Astrocyte of the spinal cord (primary cell): ENCODE results near the gene SPTSSB.

Source experiments
- DNase-seq: peaks from one replicate; pipeline ENCODE4 v3.0.0; 2011; ENCODE audit warnings: low read depth, low spot score
- H3K4me3 ChIP-seq: 2 replicates; pipeline ENCODE4 v1.5.1; 2011; ENCODE audit warnings: low read depth, mild to moderate bottlenecking, low read length, moderate library complexity
- CTCF ChIP-seq: IDR thresholded peaks from 2 replicates; pipeline ENCODE4 v1.5.1; 2012; ENCODE audit warnings: low read depth, mild to moderate bottlenecking, low read length, inconsistent platforms
- in situ Hi-C: cut with HindIII; loops from 2 replicates; pipeline ENCODE4 v1.10.0; 2017; ENCODE audit warnings: low sequenced_read_pairs

Gene SPTSSB

GRCh38 chr3:161371441-161372320 is at the start of gene SPTSSB:
Gene SPTSSB, minus strand, starts transcription at chr3:161371517. Its CDS starts 25,194 bp downstream, at chr3:161346323.
- peak; percentile 16 for DNase-seq
- TF ChIP-seq CTCF = peak; percentile 49
- H3K4me3 ChIP-seq = peak within 1 kb of the TSS; percentile 47
- in situ Hi-C loops = no loop called here

- in situ Hi-C loops = no loop called here
- peak; percentile 26 for DNase-seq
- no peak for TF ChIP-seq CTCF
These were observed 49.4 kb upstream of the SPTSSB start for GRCh38 chr3:161420746-161421145.

DNA sequence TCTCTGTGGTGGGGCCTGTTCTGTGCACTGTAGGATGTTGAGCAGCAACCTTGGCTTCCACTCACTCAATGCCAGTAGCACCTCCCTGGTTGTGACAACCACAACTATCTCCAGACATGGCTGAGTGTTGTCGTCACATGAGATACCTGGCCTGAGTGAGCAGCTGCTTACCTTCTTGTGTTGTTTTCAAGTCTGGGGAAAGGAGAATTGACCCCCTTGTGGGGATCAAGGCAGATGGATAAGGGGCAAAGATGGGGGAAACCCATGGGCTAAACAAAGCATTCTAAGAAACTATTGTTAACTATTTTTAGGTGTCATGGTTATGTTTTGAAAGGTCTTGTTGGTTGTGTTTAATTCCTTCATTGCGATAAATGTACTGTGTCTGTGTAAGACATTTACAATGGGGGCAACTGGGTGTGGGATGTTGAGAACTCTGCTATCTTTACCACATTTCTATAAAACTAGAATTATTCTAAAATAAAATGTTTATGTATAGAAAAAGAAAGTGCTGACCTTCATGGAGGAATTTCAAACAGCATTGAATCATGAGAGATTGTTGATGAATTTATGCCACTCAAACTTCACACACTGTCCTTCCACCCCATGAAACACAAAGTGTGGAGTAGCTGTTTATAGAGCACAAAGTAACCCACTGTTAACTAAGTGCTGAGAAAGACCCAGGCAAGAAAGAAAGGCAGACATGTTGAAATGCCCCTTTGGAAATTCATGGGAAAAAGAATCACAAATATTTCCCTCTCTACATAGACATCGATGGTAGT is 48.4 kb upstream of the SPTSSB start:
- H3K4me3 ChIP-seq = no peak overlapping the region
- in situ Hi-C loops = no loop called here
- no peak for DNase-seq
- no peak for TF ChIP-seq CTCF

More at GRCh38 chr3:161420746-161421145, 49.4 kb upstream of the SPTSSB start:
- no peak overlapping the region for H3K4me3 ChIP-seq

GRCh38 chr3:161415506-161416231 is 44.4 kb upstream of the SPTSSB start:
- H3K4me3 ChIP-seq = no peak overlapping the region
- peak; percentile 94 for DNase-seq
- in situ Hi-C loops = no loop called here
- TF ChIP-seq CTCF = no peak

- no peak for DNase-seq
- TF ChIP-seq CTCF = no peak
- H3K4me3 ChIP-seq = no peak overlapping the region
- in situ Hi-C loops = no loop called here
These were observed 43.6 kb upstream of the SPTSSB start for GRCh38 chr3:161414907-161415306.

GRCh38 chr3:161413855-161414210 is 42.5 kb upstream of the SPTSSB start:
- H3K4me3 ChIP-seq = no peak overlapping the region
- DNase-seq = no peak
- no peak for TF ChIP-seq CTCF
- in situ Hi-C loops = no loop called here
